ENCODE data around the gene CAMK4.
"Not testable (repeated sequence)": the region's sequence is repeated elsewhere in the genome, so short reads cannot be mapped to it uniquely, and the experiment has no call there.

Gene CAMK4

DNA sequence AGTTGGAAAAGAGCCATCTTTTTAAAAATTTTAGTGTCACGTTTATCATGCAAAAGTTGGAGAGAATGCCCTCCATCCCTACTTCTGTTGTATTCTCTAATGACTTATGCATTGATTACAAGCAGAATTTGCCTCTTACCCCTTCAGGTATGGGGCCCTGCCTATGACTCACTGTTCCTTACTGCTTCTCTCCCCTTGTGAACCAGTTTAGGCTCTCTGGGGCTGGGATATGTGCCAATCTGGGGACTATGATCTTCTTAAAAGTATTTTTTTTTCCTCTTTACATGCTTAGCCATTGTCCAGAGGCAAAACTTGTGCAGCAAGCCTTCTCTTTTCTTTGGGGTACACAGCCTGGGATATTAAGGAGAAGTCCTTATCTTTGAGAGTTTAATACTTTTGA is 37.4 kb downstream of the CAMK4 start:
- no peak for DNase-seq

DNA sequence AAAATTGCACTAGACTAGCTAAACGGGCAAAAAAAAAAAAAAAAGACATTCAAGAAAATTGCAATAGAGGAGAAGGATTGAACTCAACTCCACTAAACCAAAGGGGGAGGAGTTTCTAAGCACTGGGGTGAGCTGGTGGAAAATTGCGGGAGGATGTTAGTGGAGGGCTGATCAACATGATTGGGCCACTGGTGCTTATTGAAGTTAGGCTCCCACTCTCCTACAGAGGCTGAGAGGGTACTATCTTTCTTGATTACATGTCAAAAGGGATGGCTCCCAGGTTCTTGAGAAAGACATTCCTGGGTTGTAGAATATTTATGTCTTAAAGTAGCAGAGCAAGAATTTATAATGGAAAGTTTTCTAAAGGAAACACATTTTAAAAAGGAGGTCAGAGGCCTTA is 38.0 kb downstream of the CAMK4 start:
- no peak for DNase-seq

DNA sequence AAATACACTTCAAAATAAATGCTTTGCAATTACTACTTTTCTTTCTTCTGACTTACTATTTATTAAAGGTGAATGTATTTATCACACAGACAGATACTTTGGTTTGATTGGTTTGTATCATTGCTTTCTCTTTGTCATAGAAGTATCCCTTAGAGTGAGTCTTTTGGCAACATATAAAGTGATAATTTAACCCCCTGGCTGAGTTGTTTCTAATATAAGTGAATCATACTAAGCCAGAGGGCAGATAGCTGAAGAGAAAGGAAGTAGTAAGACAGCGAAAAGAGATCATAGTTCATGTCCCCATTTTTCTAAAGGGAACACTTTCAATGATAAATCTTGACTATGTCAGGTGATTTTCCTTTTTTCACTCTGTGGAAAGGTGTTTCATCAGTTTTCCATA is 38.6 kb downstream of the CAMK4 start:
- no peak for DNase-seq

DNA sequence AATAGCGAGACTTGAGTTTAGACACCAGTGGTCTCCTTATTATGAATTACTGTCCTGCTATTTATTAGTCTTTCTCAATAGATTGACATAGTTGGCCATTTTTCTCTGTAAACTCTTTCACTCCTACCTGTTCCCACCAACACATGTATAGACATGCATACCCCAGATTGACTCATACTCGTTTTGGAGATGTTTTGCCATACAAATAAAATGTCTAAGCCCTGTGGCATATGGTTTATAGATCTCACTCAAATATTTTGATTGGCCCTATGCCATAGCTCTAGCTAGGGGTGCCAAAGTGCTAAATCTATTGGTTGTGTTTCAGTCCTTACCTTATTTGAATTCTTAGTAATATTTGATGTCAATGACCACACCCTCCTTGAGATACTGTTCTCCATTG is 42.3 kb downstream of the CAMK4 start:
- no peak for DNase-seq

DNA sequence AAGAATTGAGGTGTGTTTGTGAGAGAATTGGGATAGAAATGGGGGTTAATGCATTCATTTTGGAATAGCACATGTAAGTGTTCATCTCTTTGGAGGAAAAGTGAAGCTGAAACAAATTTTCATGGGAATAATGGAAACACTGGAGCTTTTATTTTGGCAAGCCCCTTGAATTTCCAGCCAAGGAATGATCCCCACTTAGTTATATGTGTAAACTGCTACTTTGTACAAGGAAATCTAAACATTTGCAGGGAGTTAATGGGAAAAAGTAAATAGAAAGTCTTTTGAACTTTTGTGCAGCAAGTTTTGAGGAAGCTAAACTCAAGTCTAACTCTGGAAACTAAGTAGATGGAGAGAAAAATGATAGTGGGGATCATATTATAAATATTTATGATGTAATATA is 44.1 kb downstream of the CAMK4 start:
- no peak for DNase-seq

DNA sequence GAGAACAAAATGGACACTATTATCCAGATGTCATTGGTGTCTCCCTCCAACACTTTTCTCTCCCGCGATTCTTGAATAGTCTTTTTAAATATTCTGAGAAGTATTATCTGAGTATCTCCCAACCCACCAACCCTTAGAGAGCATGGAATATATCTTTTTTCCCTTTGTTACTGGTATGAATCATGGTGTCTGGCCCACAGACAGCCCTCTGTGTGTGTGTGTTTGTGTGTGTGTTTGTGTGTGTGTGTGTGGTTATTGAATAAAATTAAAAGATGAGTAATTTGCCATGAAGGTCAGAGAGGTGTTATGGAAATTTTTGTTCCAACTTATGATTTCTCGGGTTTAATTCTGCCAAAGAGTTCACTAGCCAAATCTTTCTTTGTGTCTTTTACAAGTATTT is 47.7 kb downstream of the CAMK4 start:
- DNase-seq = no peak

DNA sequence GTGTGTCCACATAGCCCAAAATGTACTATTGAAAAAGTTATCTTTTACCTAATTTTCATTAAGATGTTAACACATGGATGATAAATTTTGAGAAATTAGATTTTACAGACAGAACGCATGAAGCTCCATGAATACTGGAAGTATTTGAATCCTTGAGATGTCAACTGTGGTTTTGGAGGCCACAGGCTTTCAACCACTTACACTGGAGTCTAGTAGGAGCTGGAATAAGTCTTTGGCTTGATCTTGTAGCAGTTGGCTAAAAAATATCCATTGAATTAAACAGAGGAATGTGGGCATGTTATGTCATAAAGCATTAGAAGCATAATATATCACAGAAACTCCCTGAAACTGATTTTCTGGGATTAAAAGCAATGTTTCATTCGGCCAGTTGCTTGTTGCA is 52.9 kb downstream of the CAMK4 start:
- DNase-seq = no peak

DNA sequence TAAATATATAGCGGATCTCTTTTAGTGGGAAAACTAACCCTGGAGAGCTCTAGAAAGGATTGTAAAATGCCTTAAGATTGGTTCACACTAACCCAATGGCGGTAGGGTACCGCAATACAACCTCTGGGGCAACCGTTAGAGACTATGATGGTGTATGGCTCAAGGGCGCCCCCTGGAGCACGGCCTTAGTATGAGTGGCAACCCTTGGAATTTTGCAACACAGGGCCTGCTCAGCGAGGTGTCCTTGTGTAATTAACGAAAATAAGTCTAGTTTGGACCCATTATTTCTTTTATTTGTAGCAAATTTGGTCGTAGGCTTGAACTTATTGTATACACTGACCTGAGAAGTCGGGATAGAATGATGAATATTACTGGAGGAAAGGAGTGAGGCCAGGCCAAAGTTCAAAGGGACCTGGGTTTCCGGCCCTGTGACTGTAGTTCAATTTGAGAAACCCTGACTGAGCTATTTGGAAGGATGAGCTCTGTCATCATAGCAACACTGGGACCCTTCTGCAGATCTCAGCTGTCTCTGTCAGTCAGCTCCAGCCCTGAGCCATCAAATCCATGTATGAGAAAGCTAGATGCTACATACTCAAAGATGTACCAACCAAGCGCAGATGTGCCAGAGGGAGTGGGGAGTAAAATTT is 54.8 kb downstream of the CAMK4 start:
- DNase-seq = peak; percentile 38

DNA sequence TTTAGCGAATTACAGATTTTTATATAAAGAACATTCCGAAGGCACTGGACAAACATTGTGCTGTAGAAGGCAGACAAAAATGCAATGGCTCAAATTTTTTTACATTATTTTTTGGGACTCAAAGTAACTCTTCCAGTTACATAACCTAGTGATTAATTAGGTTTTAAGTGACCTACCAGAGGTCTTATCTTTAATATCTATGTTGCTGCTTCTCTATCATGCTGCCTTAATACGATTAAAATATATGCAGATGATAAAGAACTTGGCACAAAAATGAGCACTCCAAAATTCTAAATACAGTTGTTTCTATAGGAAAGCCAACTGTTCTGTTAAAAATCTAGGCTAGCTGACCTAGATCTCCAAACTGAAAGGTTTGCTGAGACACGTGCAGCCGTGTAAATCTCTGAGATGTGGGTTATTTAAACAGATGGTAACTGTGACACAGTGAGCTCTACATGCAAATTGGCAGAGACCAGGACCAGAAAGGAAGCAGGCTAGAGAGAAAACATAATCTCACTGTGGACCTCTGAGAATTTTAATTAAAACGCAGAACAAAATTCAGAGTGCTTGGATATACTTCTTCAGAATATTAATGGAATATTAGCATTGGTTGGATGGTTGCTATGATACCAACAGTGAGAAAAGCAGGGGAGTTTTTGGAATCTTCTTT is 56.2 kb downstream of the CAMK4 start:
- peak; percentile 57 for DNase-seq

DNA sequence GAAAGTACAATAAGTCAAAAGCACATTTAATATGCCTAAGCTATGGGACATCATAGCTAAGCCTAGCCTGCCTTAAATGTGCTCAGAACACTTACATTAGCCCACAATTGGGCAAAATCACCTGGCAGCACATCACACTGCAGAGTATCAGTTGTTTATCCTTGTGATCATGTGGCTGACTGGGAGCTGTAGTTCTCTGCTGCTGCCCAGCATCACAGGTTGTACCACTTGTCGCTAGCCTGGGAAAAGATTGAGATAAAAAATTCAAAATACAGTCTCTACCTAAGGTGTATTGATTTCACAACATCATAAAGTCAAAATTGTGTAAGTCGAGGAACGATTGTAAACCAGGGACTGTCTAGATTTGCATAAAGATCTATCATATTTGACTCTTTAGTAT is 58.6 kb downstream of the CAMK4 start:
- DNase-seq = no peak

DNA sequence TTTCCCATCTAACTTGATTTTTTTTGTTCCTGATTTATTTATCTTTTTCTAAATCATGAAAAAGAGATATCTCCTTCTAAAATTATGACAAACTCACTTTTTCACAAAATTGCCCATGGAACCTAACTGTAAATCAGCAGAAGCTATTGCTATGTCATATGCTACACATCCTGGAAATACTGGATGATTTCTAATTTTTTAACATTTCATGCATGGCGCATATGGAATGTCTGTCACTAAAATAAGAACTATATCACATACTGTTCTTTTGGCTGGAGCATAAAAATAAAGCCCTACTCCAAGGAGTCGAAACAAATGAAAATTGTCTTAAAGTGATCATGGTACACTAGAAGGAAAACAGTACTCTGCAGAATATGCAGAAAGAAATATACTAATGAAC is 60.6 kb downstream of the CAMK4 start:
- DNase-seq = no peak

DNA sequence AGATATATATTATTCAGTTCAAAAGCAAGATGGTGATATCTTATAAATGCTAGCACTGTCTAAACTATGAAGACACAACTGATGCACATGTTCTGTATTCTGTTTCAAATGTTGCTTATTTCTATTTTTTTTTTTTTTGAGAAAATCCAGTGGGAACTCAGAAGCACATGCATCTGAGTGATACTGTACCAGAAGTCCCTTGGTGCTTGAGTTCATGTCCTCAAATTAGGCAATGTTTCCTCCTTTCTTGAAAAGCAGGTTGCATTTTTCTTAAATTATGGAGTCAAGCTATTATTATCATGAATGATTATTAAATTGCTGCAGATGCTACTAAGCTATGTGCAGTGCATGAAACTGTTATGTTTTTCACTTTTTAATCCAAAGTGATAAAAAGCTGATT is 70.4 kb downstream of the CAMK4 start:
- no peak for DNase-seq

DNA sequence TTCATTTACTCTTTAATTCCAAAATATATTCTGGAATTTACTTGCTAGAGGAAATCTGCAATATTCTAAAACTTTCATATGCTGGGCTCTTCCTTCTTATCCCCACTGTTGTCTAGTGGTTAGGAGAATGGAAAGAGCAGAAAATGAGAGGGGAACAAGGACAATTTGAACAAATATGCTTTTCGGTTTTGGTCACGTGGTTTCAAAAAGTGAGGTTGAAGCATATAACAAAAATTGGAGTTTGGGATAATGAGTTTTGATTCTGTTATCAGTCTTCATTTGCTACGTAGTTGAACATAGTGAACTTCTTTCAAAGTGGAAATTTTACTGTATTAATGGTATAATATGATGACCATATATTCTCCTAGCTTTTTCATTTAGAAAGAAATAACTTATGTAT is 71.5 kb downstream of the CAMK4 start:
- DNase-seq = no peak

DNA sequence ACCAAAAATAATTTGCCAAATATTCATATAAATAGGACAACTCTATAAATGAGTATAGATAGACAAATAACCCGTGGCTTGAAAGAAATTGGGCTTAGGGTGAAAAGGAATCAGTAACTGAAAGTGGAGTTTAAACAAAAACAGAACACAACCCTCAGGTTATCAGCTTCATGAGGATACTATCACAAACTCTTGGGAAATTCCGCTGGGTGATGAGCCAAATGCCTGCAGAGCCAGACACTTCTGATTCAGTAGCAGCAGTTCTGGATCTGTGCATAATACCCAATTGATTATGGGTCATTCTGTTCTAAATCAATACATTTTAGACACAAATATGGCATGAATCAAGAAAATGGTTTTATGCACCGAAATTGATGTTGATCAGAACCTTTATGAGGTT is 72.4 kb downstream of the CAMK4 start:
- DNase-seq = no peak

DNA sequence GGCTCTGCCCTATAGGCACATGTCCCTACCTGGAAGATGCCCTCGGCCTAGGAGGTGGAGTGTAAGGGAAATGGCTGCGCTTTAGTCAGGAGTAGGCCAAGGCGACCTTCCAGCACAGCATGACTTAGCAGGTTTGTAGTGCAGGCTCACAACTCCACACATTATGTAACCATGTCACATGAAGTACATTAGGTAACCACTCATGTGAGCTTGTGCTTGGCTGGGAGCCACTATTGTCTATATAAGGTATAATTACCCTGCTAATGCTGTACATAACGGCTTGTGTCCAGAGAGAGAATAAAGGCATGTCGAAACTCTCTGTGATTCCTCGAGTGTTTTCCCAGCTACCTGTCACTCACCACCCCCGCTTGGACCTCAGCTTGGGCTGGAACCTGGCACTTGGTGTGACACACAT is 74.9 kb downstream of the CAMK4 start:
- no peak for DNase-seq

DNA sequence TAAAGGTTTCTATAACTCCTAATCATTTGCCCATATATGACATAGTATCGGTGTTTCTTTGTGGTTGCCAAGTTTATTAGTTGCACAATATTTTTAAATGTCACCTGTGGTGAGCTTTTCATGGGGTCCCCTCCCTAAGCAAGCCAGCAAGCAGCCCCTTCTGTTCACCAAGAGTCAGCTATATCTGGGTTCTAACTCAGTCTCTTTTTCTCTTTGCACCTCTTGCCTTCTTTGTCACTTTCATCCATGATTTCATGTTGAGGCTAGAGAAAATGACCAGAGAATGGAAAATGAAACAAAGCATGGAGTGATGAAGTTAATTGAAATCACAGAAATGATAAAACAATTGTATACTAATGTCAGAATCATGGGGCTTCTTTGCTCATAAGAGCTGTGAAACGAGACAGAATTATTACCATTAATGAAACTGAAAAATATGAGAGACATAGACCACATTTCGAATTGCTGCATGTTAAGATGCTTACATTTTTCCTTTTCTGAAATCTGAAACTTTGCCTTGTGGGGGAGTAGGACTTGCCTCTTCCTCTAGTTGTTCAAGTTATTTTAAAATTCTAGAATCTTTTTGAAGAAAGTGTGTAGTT is 75.7 kb downstream of the CAMK4 start:
- no peak for DNase-seq

DNA sequence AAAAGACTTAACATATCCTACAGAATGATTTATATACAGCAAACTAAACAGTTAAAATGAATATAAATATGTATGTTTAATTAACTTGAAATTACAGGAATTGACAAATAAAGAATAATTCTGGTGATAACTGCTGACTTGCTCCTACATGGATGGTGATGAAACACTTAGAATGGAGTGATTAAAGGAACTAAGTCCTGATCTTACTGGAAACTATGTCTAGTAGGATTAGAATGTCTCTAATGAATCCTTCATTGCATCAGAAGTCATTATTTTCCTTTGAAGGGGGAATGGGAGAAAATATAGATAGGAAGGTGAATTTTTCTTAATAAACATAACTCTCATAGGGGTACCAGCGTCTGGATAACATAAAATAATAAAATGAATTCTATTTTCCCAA is 77.1 kb downstream of the CAMK4 start:
- DNase-seq = no peak

DNA sequence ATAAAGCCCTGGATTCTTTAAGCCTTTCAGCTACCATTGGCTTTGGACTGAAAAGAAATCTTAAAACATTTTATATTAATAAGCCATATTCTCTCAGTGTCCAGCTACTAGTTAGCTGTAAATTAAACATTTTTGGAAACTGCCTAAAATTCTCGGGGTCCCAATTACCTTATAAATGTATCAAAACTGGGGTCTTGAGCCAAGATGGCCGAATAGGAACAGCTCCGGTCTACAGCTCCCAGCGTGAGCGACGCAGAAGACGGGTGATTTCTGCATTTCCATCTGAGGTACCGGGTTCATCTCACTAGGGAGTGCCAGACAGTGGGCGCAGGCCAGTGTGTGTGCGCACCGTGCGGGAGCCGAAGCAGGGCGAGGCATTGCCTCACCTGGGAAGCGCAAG is 77.9 kb downstream of the CAMK4 start:
- not testable (repeated sequence) for DNase-seq

DNA sequence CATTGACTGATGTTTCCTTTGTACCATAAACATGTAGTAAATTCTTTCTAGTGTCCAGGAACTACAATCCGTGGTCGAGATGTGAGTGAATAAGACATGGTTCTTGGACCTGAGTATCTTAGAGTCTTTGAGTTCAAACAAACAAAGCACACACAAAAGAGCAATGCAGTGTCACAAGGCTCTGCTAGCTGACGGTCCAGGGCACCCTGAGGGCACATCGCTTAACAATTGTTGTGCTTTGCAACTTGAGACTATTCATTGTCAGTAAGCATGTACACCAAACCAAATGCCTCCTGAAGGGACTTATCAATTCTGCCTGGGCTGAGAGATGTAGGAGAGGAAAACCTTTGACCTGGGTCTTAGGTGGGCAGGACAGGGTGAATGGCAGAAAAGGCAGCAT is 84.8 kb downstream of the CAMK4 start:
- DNase-seq = no peak

DNA sequence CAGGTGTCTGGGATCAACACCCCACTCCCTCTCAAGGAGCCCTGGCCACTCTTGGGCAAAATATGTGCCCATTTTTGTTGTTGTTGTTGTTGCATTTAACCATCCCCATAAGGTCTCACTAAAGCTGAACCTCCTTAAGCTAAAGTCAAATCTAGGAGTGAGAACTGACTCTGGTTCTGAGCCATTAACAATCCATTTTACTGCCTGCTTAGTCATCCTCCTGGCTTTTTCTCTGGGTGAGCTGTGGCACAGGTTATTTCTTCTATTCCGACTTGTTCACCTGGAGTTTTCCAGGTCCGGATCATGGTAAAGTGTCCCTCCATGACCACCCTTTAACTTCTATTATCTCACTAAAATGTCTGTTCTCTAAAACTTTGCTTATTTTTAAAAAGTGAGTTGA is 85.2 kb downstream of the CAMK4 start:
- DNase-seq = no peak

DNA sequence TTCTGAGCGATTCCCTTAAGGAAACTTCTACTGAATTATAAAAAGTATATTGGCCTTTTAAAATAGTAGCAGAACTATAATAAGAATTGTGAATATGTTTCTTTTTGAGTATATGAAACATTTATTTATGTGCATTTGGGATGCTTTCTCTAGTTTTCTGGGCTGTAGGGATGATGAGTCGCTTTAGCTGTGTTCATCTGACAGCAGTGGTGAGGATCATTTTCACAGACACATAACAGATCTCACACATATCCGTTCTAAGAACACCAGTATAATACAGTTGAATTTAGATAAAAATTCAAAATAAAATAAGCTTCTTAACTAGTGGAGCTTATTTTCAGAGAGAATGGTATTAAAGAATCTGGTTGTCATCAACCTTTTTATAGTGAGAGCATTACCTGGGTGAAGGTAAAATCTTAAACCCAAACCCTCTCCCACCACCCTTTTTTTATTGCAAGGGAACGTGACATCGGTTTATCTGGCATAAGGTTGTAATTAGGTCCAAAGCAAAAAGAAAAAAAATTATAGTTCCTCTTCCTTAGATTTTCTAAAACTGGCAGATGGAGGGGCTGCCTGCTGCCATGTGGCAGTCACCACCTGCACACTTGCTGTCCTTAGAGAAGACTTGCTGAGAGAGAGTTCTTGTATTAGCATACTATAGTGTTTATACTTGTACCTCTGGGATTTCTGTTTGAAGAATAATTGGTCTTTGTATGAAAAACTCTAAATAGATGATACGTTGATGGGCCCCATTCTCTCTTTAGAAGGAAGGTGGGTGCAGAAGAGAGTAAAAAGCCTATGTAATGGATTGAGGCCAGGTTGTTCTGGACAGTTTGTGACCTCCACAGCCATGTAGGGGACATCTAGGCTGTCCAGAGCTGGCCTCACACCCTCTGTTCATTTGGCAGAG is 86.8 kb downstream of the CAMK4 start:
- DNase-seq = no peak

DNA sequence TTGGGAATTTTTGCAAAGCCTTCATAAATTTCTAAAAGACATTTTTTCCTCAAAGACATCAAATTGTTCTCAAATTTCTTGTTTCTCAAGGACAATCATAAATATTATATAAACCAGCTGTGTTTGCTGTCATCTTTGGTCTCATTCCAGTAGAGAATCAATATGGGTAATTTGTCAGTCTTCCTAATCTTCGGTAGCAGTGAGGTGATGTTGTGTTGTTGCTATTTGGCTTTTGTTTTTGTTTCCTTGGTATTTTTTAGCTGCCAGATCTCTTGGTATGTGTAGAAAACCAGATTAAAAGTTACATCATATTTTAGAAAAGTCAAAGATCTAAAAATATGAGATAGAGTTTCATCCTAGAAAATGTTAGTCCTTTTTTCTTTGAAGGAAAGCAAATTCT is 87.5 kb downstream of the CAMK4 start:
- DNase-seq = no peak

DNA sequence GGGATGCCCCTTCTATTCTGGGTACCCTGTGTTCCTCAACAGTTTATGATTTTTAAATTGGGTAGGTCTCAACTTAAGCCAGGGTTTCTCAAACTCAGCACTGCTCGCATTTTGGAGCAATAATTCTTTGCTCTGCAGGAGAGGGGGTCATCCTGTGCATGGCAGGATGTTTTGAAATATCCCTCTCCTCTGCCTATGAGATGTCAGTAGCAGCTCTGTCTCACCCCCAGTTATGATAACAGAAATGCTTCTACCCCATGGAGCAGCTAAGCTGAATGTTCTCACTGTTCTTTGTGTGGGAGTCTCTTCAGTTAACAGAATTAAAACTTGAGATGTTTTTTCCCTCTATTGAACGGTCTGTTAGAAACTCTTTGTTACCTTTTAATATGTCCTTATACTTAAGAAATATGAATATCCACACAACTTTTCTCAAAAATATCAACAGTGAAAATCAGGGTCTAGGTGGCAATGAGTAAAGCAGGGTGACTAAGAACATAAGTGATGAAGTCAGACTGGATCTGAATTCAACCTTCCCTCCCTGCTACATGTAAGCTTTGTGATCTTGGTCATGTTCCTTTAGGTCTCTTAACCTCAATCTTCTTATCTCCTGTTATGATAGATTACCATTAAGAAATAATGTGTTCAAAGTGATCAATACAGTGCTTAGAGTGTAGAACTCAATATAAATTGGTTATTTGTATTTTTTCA is 89.0 kb downstream of the CAMK4 start:
- no peak for DNase-seq

Measured in midbrain (tissue), 1 donor.